Fibroblast of villous mesenchyme (primary cell): ENCODE measurements around the gene UBC. TPM values are rescaled to one million over a fixed set of nuclear protein-coding genes. Genes with fewer than 3 reads are reported as not detected.
"Not testable (repeated sequence)": the region's sequence is repeated elsewhere in the genome, so short reads cannot be mapped to it uniquely, and the experiment has no call there.

Source experiments
- DNase-seq: peaks from one replicate; pipeline ENCODE4 v3.0.0-alpha.2; 2010; ENCODE audit warnings: low read depth
- H3K4me3 ChIP-seq: 2 replicates; pipeline ENCODE4 v1.5.1; 2011; ENCODE audit warnings: low read depth, mild to moderate bottlenecking, low read length
- CTCF ChIP-seq: IDR thresholded peaks from 2 replicates; pipeline ENCODE4 v1.5.1; 2012; ENCODE audit warnings: low read depth, mild to moderate bottlenecking, low read length; ENCODE audit not compliant: insufficient read depth
- total RNA-seq: library from RNA; depleted of rRNA; stranded (reverse); fragments of >200 nt; gene quantifications from 2 replicates; pipeline ENCODE4 v1.2.3, GENCODE V29; 2012

UBC gene
- total RNA-seq, 1 donor: 1,520 TPM

GRCh38 chr12:124938587-124938986, 24.1 kb upstream of the UBC start:
- no peak for TF ChIP-seq CTCF
- H3K4me3 ChIP-seq: peak overlapping the region; percentile 56
- peak; percentile 57 for DNase-seq

- H3K4me3 ChIP-seq: peak overlapping the region; percentile 56
- no peak for DNase-seq
- no peak for TF ChIP-seq CTCF
These were observed 23.7 kb upstream of the UBC start for GRCh38 chr12:124938108-124938507.

GRCh38 chr12:124931528-124931927, 17.1 kb upstream of the UBC start:
- H3K4me3 ChIP-seq, DNase-seq: not testable (repeated sequence)

- no peak for TF ChIP-seq CTCF
- no peak overlapping the region for H3K4me3 ChIP-seq
- DNase-seq: no peak
These were observed 16.1 kb upstream of the UBC start for GRCh38 chr12:124930586-124930985.

- no peak for DNase-seq
- no peak overlapping the region for H3K4me3 ChIP-seq
- TF ChIP-seq CTCF: no peak
These were observed 15.4 kb upstream of the UBC start for GRCh38 chr12:124929649-124930419.

GRCh38 chr12:124928912-124929530, 14.6 kb upstream of the UBC start:
- H3K4me3 ChIP-seq: no peak overlapping the region
- no peak for DNase-seq
- no peak for TF ChIP-seq CTCF

- peak overlapping the region; percentile 70 for H3K4me3 ChIP-seq
- TF ChIP-seq CTCF: no peak
- peak; percentile 82 for DNase-seq
These were observed 13.9 kb upstream of the UBC start for GRCh38 chr12:124928095-124928911.
